Forelimb muscle (tissue), 1 donor: Measurements from ENCODE around the gene CELF2. TPM values are rescaled to one million over a fixed set of nuclear protein-coding genes. Genes with fewer than 3 reads are reported as not detected.
"Not testable (repeated sequence)": the region's sequence is repeated elsewhere in the genome, so short reads cannot be mapped to it uniquely, and the experiment has no call there.

Experiments used
- DNase-seq: peaks from one replicate; pipeline ENCODE4 v3.0.0-alpha.2; 2013; ENCODE audit warnings: low read depth
- polyA plus RNA-seq: library from polyadenylated mRNA; unstranded; fragments of 120-200 nt; gene quantifications from one replicate; pipeline ENCODE4 v1.2.1, GENCODE V29; 2013; ENCODE audit not compliant: insufficient read length

CELF2 gene
- polyA plus RNA-seq = 70.1 TPM

DNA sequence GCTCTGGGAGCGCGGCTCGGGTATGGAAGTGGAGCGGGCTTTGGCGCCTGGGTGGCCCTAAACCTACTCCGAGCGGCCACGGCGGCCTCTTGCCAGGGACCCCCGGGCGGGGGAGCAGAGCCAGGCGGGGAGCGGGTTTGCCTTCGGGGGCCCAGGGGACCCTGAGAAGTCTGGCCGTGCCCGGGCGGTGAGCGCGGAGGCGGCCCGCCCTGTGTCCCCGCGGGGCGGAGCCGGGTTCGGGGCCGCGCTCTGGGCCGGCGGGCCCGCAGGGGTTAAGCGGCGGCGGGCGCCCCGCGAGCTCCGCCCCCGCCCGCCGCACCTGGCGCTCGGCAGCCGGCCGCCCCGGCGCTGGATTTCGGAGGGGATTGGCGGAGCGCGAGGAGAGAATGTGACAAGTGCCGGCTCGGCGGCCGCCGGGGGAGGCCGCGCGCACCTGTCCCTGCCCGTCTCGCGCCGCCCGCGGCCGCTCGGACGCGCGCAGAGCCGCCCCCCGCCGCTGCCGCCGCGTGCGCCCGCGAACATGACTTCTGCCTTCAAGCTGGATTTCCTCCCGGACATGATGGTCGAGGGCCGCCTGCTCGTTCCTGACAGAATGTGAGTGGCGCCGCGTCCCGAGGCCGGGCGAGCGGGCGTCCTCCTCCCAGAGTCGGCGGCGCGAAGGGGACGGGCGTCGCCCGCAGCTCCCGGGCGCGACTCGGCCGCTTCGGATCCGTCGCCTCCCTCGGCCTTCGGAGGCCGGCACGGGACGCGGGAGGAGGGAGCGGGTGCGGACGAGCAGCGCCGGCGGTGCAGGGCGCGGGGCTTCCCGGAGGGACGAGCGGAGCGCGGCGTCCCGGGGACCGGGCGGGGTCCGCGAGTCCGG lies at the start of gene CELF2:
CELF2 (plus strand) TSS at position 303 of the 862 bp plus-strand sequence; CDS start at position 521, 218 bp downstream.
- DNase-seq = no peak

DNA sequence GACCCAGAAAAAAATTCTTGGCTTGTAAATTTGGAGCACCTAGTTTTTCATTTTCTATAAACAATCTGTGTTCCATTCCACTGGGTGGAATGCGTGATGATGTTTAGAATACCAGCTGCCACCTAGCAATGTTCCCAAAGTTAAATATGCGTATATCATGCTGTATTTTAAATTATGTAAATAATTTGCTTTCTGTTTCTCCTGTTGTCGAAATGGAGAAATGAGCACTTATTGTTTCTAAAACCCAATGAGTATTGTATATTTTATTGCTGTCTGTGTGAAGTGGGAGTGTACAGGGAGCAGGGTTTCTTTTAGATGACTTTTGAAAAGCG lies 49.4 kb upstream of the CELF2 start:
- DNase-seq = no peak

DNA sequence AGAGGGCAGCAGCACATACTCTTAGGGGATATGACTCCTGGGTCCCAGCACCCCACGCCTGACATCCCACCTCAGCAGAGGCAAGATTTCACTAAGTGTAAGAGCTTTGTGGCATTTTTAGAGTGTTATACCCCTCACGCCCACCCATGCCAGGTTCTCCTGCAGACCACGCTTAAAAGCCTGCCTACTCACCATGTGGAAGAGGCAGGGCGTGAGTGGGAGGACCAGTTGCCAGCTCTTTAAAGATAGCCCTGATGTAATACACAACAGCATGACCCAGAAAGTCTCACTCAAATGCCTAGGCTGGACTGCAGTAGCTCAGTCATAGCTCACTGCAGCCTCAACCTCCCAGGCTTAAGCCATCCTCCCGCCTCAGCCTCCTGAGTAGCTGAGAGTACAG lies 44.4 kb upstream of the CELF2 start:
- no peak for DNase-seq

GRCh38 chr10:10975647-10976046 lies 42.0 kb upstream of the CELF2 start:
- no peak for DNase-seq

- no peak for DNase-seq
Observed at GRCh38 chr10:10976652-10977051, 41.0 kb upstream of the CELF2 start.

GRCh38 chr10:10977226-10977956 lies 40.3 kb upstream of the CELF2 start:
- no peak for DNase-seq

- no peak for DNase-seq
Observed at GRCh38 chr10:10977978-10978377, 39.7 kb upstream of the CELF2 start.

DNA sequence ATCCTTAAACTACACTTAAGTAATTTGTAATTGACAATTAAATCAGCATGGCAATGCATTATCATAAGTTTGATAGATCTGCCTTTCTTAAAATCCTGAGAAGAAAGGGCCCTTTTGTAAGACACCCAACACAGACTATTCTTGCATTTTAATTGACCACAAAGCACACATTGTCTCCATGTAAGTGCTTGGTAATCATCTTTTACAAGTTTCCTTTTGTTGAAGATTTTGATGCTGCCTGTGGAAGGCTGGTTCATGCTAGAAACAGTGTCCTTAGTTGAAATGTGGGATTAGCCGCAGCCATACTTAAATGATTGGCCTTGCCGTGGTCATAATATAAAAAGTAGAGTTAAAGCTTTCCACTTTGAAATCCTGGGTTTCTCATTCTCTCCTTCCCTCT lies 32.3 kb upstream of the CELF2 start:
- DNase-seq = no peak

GRCh38 chr10:10986606-10987005 lies 31.1 kb upstream of the CELF2 start:
- DNase-seq = no peak

- DNase-seq = no peak
Observed at GRCh38 chr10:10987111-10987510, 30.6 kb upstream of the CELF2 start.

DNA sequence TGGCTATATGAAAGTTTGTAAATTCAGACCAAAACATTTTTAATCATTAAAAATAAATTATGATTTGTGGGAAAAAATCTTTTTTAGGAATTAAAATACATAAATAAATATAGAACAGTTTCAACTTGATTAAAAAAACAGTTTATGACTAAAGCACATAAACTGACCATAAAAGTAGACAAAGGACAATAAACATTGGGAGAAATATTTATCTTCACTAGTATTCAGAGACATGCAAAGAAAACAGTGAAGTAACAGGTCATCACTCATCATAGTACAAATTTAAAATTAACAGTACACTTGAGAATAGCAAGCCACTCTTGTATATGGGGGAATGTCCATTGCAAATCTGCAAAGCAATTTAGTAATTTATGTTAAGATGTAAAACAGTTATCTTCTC lies 28.0 kb upstream of the CELF2 start:
- no peak for DNase-seq

- DNase-seq = no peak
Observed at GRCh38 chr10:10991144-10991543, 26.5 kb upstream of the CELF2 start.

- no peak for DNase-seq
Observed at GRCh38 chr10:10992072-10992471, 25.6 kb upstream of the CELF2 start.

DNA sequence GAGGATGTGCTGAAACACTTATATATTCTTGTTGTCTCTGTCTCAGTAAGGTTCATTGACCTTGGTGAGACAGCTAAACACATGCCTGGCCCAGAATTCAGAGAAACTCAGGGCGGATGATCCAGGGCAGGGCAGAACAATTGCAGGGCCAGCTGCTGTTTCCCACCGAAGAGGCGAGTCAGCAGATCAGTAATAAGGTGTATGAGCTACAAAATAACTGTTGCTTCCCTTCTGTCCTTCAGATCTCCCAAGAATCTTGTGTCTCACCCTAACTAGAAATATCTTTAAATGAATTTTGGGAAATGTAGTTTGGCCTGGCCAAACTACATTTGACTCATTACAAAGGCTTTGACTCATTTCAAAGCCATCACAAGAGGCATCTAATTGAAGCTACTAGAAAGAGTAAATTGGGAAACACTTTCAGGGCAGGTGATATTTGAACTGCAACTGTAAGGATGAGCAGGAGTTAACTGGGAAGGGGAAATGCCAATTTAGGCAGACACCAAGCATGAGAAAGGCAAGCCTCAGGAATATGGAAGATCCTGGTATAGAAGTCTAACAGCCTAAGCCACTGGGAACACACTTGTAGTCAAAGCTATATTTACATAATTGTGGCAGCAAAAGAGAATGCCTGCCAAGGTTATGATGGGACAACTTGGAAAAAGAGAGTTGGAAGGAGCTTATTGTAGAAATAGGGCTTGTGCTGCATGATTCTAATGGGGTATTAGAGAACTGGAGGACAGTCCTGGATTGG lies 24.5 kb upstream of the CELF2 start:
- DNase-seq = no peak

- DNase-seq = no peak
Observed at GRCh38 chr10:10993785-10994184, 23.9 kb upstream of the CELF2 start.

GRCh38 chr10:10994360-10994759 lies 23.3 kb upstream of the CELF2 start:
- DNase-seq = no peak

DNA sequence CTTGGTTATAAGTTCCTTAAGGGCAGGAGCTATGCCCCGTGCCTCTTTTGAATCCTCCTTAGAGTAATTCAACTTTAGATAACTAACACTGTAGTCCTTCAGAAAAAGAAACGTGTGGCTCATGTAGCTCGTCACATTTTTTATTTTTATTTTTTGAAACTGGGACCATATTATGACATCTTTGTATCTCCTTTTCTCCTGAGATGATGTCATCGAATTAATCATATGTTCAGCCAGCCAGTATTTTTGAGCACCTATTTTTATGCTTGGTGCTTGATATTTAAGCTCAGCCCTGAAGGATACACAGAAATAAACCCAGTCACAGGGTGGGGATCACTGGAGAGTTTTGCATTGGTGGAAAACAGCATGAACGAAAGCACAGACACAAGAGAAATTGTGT lies 22.6 kb upstream of the CELF2 start:
- DNase-seq = no peak

DNA sequence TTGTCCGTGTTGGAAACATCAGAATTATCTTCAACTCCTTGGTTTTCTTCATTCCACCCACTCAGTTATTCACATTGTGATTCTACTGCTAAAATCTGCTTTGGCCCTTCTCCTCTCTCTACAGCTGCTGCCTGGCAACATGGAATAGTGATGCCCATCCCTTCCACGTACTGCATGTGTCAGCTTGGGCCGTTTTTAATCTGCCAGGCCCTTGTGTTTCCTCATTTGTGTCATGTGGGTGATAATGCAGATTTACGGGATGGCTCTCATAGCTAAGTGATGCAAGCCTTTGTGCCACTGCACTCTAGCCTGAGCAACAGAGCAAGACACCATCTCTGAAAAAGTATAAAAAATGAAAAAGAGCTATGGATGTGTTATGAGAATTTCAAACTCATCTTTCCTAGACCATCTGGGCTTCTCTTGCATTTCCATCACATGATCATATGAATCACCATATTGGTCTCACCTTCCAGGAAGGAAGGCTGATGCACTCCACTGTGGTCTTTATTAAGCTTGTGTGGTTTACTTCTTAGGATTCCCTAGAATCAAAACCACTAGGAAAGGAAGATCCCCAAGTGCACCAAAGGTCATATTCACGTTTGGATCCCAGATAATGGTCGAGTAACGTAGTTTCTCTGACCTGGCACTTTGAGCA lies 20.6 kb upstream of the CELF2 start:
- no peak for DNase-seq

- not testable (repeated sequence) for DNase-seq
Observed at GRCh38 chr10:10999501-10999900, 18.2 kb upstream of the CELF2 start.

- DNase-seq = no peak
Observed at GRCh38 chr10:11002485-11002884, 15.2 kb upstream of the CELF2 start.

DNA sequence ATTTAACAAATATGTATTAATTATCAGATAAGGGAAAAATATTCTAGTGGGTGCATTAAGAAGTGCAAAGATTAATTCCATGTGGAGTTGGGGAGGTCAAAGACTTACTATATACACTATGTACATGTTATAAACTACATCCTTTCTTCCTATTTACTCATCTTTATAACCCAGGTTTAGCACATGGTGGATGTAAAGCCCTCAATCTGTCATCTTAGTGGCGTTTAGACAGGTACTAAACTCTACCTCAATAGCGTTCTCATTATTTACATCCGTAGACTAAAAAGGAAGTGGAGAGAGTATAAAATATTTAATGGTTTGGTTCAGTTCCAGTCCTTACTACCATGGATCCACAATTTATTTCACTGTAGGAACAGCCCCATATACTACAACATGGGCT lies 14.8 kb upstream of the CELF2 start:
- DNase-seq = no peak

DNA sequence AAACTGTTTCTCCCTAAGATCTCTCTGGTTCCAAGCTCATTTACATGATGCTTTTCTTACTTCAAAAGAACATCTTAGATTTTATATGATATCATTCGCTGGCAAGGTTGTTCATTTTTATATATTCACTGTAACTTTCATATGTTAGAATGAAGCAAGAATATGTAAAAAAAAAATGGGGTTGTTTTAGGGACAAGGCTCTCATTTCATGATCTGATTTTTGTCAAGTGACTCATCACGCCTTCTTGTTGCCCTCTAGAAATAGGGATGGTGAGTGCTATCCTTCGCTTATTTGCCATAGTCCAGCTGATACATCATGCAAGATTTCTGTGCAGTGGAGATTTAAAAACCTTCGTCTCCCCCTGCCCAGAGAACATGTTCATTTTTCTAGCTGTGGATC lies 14.0 kb upstream of the CELF2 start:
- DNase-seq = no peak
